T-helper 2 cell treated with Interferon-gamma antibody and Interleukin-4, amounts not matched to agents 5 μg/mL and 100 μg/mL, for 36 hours (primary cell): ENCODE data around the gene TBC1D3I.
"Not testable (repeated sequence)": the region's sequence is repeated elsewhere in the genome, so short reads cannot be mapped to it uniquely, and the experiment has no call there.

Source experiments
- DNase-seq: peaks from one replicate; pipeline ENCODE4 v3.0.0; 2021; ENCODE audit warnings: low spot score
- H3K27ac Mint-ChIP-seq: one replicate; pipeline ENCODE4 v1.8.0; 2021; ENCODE audit warnings: mild to moderate bottlenecking, mixed read lengths
- H3K27me3 Mint-ChIP-seq: one replicate; pipeline ENCODE4 v1.8.0; 2021; ENCODE audit warnings: low read depth, mixed read lengths
- H3K36me3 Mint-ChIP-seq: one replicate; pipeline ENCODE4 v1.8.0; 2021; ENCODE audit warnings: low read depth, mixed read lengths
- H3K4me1 Mint-ChIP-seq: one replicate; pipeline ENCODE4 v1.8.0; 2021; ENCODE audit warnings: low read depth, mixed read lengths
- H3K4me3 Mint-ChIP-seq: one replicate; pipeline ENCODE4 v1.8.0; 2022; ENCODE audit warnings: mild to moderate bottlenecking, moderate library complexity, mixed read lengths
- H3K9me3 Mint-ChIP-seq: one replicate; pipeline ENCODE4 v1.8.0; 2021; ENCODE audit warnings: mixed read lengths

TBC1D3I gene

GRCh38 chr17:36264470-36264869 is at the start of gene TBC1D3I:
TSS of gene TBC1D3I (minus strand) at chr17:36264570. CDS start at chr17:36262985, 1,585 bp downstream.
- not testable (repeated sequence) for H3K4me1 Mint-ChIP-seq, H3K9me3 Mint-ChIP-seq, H3K27ac Mint-ChIP-seq, H3K36me3 Mint-ChIP-seq, DNase-seq, H3K27me3 Mint-ChIP-seq, H3K4me3 Mint-ChIP-seq

GRCh38 chr17:36295161-36295560 is 30.8 kb upstream of the TBC1D3I start:
- H3K36me3 Mint-ChIP-seq, H3K9me3 Mint-ChIP-seq, H3K27ac Mint-ChIP-seq, H3K4me1 Mint-ChIP-seq, H3K4me3 Mint-ChIP-seq, DNase-seq, H3K27me3 Mint-ChIP-seq: not testable (repeated sequence)

- H3K9me3 Mint-ChIP-seq, H3K36me3 Mint-ChIP-seq: not testable (repeated sequence)
Observed at GRCh38 chr17:36289965-36290612, 25.7 kb upstream of the TBC1D3I start.

GRCh38 chr17:36284219-36284618 is 19.8 kb upstream of the TBC1D3I start:
- H3K9me3 Mint-ChIP-seq, H3K36me3 Mint-ChIP-seq, H3K27ac Mint-ChIP-seq, H3K4me3 Mint-ChIP-seq, DNase-seq, H3K27me3 Mint-ChIP-seq, H3K4me1 Mint-ChIP-seq: not testable (repeated sequence)

More at GRCh38 chr17:36289965-36290612, 25.7 kb upstream of the TBC1D3I start:
- not testable (repeated sequence) for H3K27me3 Mint-ChIP-seq, H3K4me3 Mint-ChIP-seq, DNase-seq, H3K27ac Mint-ChIP-seq, H3K4me1 Mint-ChIP-seq

- not testable (repeated sequence) for H3K27me3 Mint-ChIP-seq, H3K9me3 Mint-ChIP-seq, H3K4me1 Mint-ChIP-seq, H3K27ac Mint-ChIP-seq, DNase-seq, H3K4me3 Mint-ChIP-seq, H3K36me3 Mint-ChIP-seq
Observed at GRCh38 chr17:36283256-36283655, 18.9 kb upstream of the TBC1D3I start.

GRCh38 chr17:36242046-36242445 is 22.3 kb downstream of the TBC1D3I start:
- H3K9me3 Mint-ChIP-seq, H3K36me3 Mint-ChIP-seq, H3K4me3 Mint-ChIP-seq, H3K27me3 Mint-ChIP-seq, H3K4me1 Mint-ChIP-seq, H3K27ac Mint-ChIP-seq, DNase-seq: not testable (repeated sequence)

GRCh38 chr17:36229644-36230043 is 34.7 kb downstream of the TBC1D3I start:
- not testable (repeated sequence) for H3K9me3 Mint-ChIP-seq, DNase-seq, H3K4me1 Mint-ChIP-seq, H3K27me3 Mint-ChIP-seq, H3K4me3 Mint-ChIP-seq, H3K36me3 Mint-ChIP-seq, H3K27ac Mint-ChIP-seq

- not testable (repeated sequence) for DNase-seq, H3K9me3 Mint-ChIP-seq, H3K4me1 Mint-ChIP-seq, H3K4me3 Mint-ChIP-seq, H3K36me3 Mint-ChIP-seq, H3K27ac Mint-ChIP-seq, H3K27me3 Mint-ChIP-seq
Observed at GRCh38 chr17:36222967-36223366, 41.4 kb downstream of the TBC1D3I start.

- not testable (repeated sequence) for H3K27ac Mint-ChIP-seq, H3K27me3 Mint-ChIP-seq, H3K4me3 Mint-ChIP-seq, DNase-seq, H3K4me1 Mint-ChIP-seq, H3K36me3 Mint-ChIP-seq, H3K9me3 Mint-ChIP-seq
Observed at GRCh38 chr17:36221581-36222100, 42.7 kb downstream of the TBC1D3I start.

GRCh38 chr17:36220737-36221580 is 43.4 kb downstream of the TBC1D3I start:
- not testable (repeated sequence) for H3K9me3 Mint-ChIP-seq, DNase-seq, H3K4me3 Mint-ChIP-seq, H3K36me3 Mint-ChIP-seq, H3K27ac Mint-ChIP-seq, H3K27me3 Mint-ChIP-seq, H3K4me1 Mint-ChIP-seq

- H3K9me3 Mint-ChIP-seq, H3K4me3 Mint-ChIP-seq, H3K27me3 Mint-ChIP-seq, H3K27ac Mint-ChIP-seq, DNase-seq, H3K4me1 Mint-ChIP-seq, H3K36me3 Mint-ChIP-seq: not testable (repeated sequence)
Observed at GRCh38 chr17:36219556-36219955, 44.8 kb downstream of the TBC1D3I start.

GRCh38 chr17:36215406-36216308 is 48.7 kb downstream of the TBC1D3I start:
- not testable (repeated sequence) for H3K4me3 Mint-ChIP-seq, DNase-seq, H3K27ac Mint-ChIP-seq, H3K9me3 Mint-ChIP-seq, H3K27me3 Mint-ChIP-seq, H3K4me1 Mint-ChIP-seq, H3K36me3 Mint-ChIP-seq

- no peak overlapping the region for H3K27ac Mint-ChIP-seq
- no peak for DNase-seq
Observed at GRCh38 chr17:36214918-36215317, 49.5 kb downstream of the TBC1D3I start.

GRCh38 chr17:36213695-36214094 is 50.7 kb downstream of the TBC1D3I start:
- Mint-ChIP-seq H3K36me3 (no peaks in the 10 kb centered on the region), H3K27ac (no peak overlapping the region), H3K4me1 (peaks cover 2% of the 10 kb centered on the region), H3K9me3 (no peaks in the 10 kb centered on the region), H3K4me3 (no peak overlapping the region), H3K27me3 (peaks cover 9% of the 10 kb centered on the region)
- DNase-seq: no peak

More at GRCh38 chr17:36214918-36215317, 49.5 kb downstream of the TBC1D3I start:
- H3K4me1 Mint-ChIP-seq: peaks cover 2% of the 10 kb centered on the region
- no peak overlapping the region for H3K4me3 Mint-ChIP-seq
- H3K9me3 Mint-ChIP-seq: no peaks in the 10 kb centered on the region
- H3K27me3 Mint-ChIP-seq: peaks cover 8% of the 10 kb centered on the region
- no peaks in the 10 kb centered on the region for H3K36me3 Mint-ChIP-seq
